ENCODE results near the gene TCFL5. TPM values are rescaled to one million over a fixed set of nuclear protein-coding genes. Genes with fewer than 3 reads are reported as not detected.

TCFL5 gene
- total RNA-seq, 1 donor from 2014 or later, result 11.5 TPM

GRCh38 chr20:62826646-62827310 is 34.8 kb downstream of the TCFL5 start:
- no peak overlapping the region for H3K27ac ChIP-seq
- peaks cover 24% of the 10 kb centered on the region for H3K4me1 ChIP-seq
- no peak for DNase-seq (ENCODE audit: extremely low spot score in 2 of 2)
- no peaks in the 10 kb centered on the region for H3K36me3 ChIP-seq
- TF ChIP-seq, protein P1, sequence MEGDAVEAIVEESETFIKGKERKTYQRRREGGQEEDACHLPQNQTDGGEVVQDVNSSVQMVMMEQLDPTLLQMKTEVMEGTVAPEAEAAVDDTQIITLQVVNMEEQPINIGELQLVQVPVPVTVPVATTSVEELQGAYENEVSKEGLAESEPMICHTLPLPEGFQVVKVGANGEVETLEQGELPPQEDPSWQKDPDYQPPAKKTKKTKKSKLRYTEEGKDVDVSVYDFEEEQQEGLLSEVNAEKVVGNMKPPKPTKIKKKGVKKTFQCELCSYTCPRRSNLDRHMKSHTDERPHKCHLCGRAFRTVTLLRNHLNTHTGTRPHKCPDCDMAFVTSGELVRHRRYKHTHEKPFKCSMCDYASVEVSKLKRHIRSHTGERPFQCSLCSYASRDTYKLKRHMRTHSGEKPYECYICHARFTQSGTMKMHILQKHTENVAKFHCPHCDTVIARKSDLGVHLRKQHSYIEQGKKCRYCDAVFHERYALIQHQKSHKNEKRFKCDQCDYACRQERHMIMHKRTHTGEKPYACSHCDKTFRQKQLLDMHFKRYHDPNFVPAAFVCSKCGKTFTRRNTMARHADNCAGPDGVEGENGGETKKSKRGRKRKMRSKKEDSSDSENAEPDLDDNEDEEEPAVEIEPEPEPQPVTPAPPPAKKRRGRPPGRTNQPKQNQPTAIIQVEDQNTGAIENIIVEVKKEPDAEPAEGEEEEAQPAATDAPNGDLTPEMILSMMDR (IDR thresholded peaks at IDR 0.05), result no peak
- TF ChIP-seq POLR2A (IDR thresholded peaks at IDR 0.05) (no peak), POLR2AphosphoS5 (IDR thresholded peaks at IDR 0.05; ENCODE audit: insufficient read depth in 1 of 2, low read depth in 1 of 2) (no peak)
- no peak overlapping the region for H3K4me3 ChIP-seq
- intact Hi-C loops (cut with DNase I), result no loop called here
- no peaks in the 10 kb centered on the region for H3K27me3 ChIP-seq
- no peaks in the 10 kb centered on the region for H3K9me3 ChIP-seq

- H3K4me1 ChIP-seq, result peaks cover 18% of the 10 kb centered on the region
- no peak for TF ChIP-seq POLR2AphosphoS5 (IDR thresholded peaks at IDR 0.05; ENCODE audit: insufficient read depth in 1 of 2, low read depth in 1 of 2)
- no peak for TF ChIP-seq POLR2A (IDR thresholded peaks at IDR 0.05)
- TF ChIP-seq, protein P1 (IDR thresholded peaks at IDR 0.05), result no peak
- H3K27me3 ChIP-seq, result no peaks in the 10 kb centered on the region
- no peaks in the 10 kb centered on the region for H3K36me3 ChIP-seq
- no peak for DNase-seq (ENCODE audit: extremely low spot score in 2 of 2)
- no peak overlapping the region for H3K27ac ChIP-seq
- no peak overlapping the region for H3K4me3 ChIP-seq
- intact Hi-C loops (cut with DNase I), result no loop called here
- no peaks in the 10 kb centered on the region for H3K9me3 ChIP-seq
These were observed 35.5 kb downstream of the TCFL5 start for GRCh38 chr20:62825986-62826645.

- Histone ChIP-seq H3K9me3 (no peaks in the 10 kb centered on the region), H3K4me3 (peak overlapping the region; percentile 48 to 60), H3K27me3 (no peaks in the 10 kb centered on the region), H3K4me1 (peaks cover 15% of the 10 kb centered on the region), H3K27ac (peak overlapping the region; percentile 87), H3K36me3 (no peaks in the 10 kb centered on the region)
- no peak for DNase-seq (ENCODE audit: extremely low spot score in 2 of 2)
- TF ChIP-seq POLR2AphosphoS5 (IDR thresholded peaks at IDR 0.05; ENCODE audit: insufficient read depth in 1 of 2, low read depth in 1 of 2) (no peak), POLR2A (IDR thresholded peaks at IDR 0.05) (no peak)
- TF ChIP-seq, protein P1 (IDR thresholded peaks at IDR 0.05), result no peak
- intact Hi-C loops (cut with DNase I), result no loop called here
These were observed 36.2 kb downstream of the TCFL5 start for GRCh38 chr20:62825333-62825985.

GRCh38 chr20:62824476-62825332 is 36.9 kb downstream of the TCFL5 start:
- Histone ChIP-seq H3K4me1 (peaks cover 23% of the 10 kb centered on the region), H3K36me3 (no peaks in the 10 kb centered on the region), H3K27ac (peak overlapping the region; percentile 87), H3K27me3 (no peaks in the 10 kb centered on the region), H3K4me3 (peak overlapping the region; percentile 48 to 60), H3K9me3 (no peaks in the 10 kb centered on the region)
- DNase-seq (ENCODE audit: extremely low spot score in 2 of 2), result no peak
- TF ChIP-seq, protein P1 (IDR thresholded peaks at IDR 0.05), result no peak
- TF ChIP-seq POLR2A (IDR thresholded peaks at IDR 0.05) (no peak), POLR2AphosphoS5 (IDR thresholded peaks at IDR 0.05; ENCODE audit: insufficient read depth in 1 of 2, low read depth in 1 of 2) (peak in 1 of 2 donors; percentile 15)
- intact Hi-C loops (cut with DNase I), result no loop called here

Measured in vagina (tissue), 2 donors.